NT2/D1 (cell line): ENCODE data around the gene TNRC6C.

ENCODE experiments used
- SUZ12 ChIP-seq: IDR thresholded peaks from 2 replicates; pipeline ENCODE4 v1.6.1; 2011; ENCODE audit not compliant: insufficient read length, insufficient read depth; ENCODE audit errors: extremely low read depth
- YY1 ChIP-seq: IDR thresholded peaks from 2 replicates; pipeline ENCODE4 v1.6.1; 2011; ENCODE audit not compliant: insufficient read length, insufficient read depth

DNA sequence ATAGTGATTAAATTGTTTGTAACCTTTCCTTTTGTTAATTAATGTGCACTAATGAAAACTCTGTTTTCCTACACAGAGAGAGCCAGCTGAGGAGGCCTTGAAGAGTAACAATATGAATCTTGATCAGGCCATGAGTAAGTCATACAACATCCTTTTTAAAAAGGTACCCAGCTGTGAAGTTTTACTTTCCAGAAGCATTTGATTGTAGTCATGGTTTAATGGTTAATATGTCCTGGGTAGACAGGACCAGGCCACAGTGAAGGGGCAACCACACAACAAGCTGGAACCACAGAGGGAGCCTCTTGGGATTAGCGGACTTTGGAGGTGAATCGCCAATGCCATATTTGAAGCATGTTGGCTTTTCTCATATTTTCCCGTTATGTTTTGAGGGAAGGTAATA lies 114.5 kb downstream of the TNRC6C start:
- TF ChIP-seq YY1 (no peak), SUZ12 (no peak)
